Fibroblast of mammary gland (primary cell): ENCODE data around the gene ANKDD1B.
A peak's percentile ranks its signal among the peaks of the same experiment; 100 is the strongest.
"Not testable (repeated sequence)": the region's sequence is repeated elsewhere in the genome, so short reads cannot be mapped to it uniquely, and the experiment has no call there.

Experiments used
- DNase-seq: peaks from one replicate; pipeline ENCODE4 v3.0.0-alpha.2; 2010; ENCODE audit warnings: low read depth
- H3K4me3 ChIP-seq: 2 replicates; pipeline ENCODE4 v1.5.1; 2011; ENCODE audit warnings: low read depth, mild to moderate bottlenecking, low read length, moderate library complexity; ENCODE audit not compliant: control insufficient read depth
- CTCF ChIP-seq: conservative IDR thresholded peaks from 2 replicates; pipeline ENCODE4 v1.5.1; 2011; ENCODE audit warnings: low read depth, low read length, inconsistent platforms; ENCODE audit not compliant: control insufficient read depth, insufficient read depth

ANKDD1B gene

GRCh38 chr5:75611311-75612225, at the start of gene ANKDD1B:
ANKDD1B (plus strand) TSS chr5:75611453; CDS start chr5:75611635, 182 bp downstream.
- no peak for TF ChIP-seq CTCF
- peak; percentile 43 for DNase-seq
- H3K4me3 ChIP-seq: peak within 1 kb of the TSS; percentile 61

- DNase-seq: peak; percentile 91
These were observed 45.1 kb upstream of the ANKDD1B start for GRCh38 chr5:75565991-75566709.

GRCh38 chr5:75566710-75567309, 44.4 kb upstream of the ANKDD1B start:
- DNase-seq: peak; percentile 95
- H3K4me3 ChIP-seq: no peak overlapping the region
- TF ChIP-seq CTCF: no peak

More at GRCh38 chr5:75565991-75566709, 45.1 kb upstream of the ANKDD1B start:
- H3K4me3 ChIP-seq: not testable (repeated sequence)

GRCh38 chr5:75567710-75568109, 43.5 kb upstream of the ANKDD1B start:
- TF ChIP-seq CTCF: no peak
- peak; percentile 61 for DNase-seq
- H3K4me3 ChIP-seq: no peak overlapping the region

GRCh38 chr5:75568202-75568601, 43.1 kb upstream of the ANKDD1B start:
- TF ChIP-seq CTCF: no peak
- DNase-seq: no peak
- no peak overlapping the region for H3K4me3 ChIP-seq

- H3K4me3 ChIP-seq: no peak overlapping the region
- no peak for DNase-seq
- TF ChIP-seq CTCF: no peak
These were observed 39.7 kb upstream of the ANKDD1B start for GRCh38 chr5:75571547-75571946.

- no peak for TF ChIP-seq CTCF
- no peak overlapping the region for H3K4me3 ChIP-seq
- peak; percentile 25 for DNase-seq
These were observed 36.5 kb upstream of the ANKDD1B start for GRCh38 chr5:75574791-75575190.

- DNase-seq, H3K4me3 ChIP-seq: not testable (repeated sequence)
These were observed 33.0 kb upstream of the ANKDD1B start for GRCh38 chr5:75578280-75578679.
